SK-N-SH (cell line): ENCODE data around the gene TKTL1.
"Not testable (repeated sequence)": the region's sequence is repeated elsewhere in the genome, so short reads cannot be mapped to it uniquely, and the experiment has no call there.

ENCODE experiments used
- CHD2 ChIP-seq: fragments of 150-350 bp; IDR thresholded peaks from 2 replicates; pipeline ENCODE4 v1.6.1; 2018; ENCODE audit warnings: low read length; ENCODE audit not compliant: partially characterized antibody
- CTCF ChIP-seq: fragments of 200-600 bp; sonication (generic); IDR thresholded peaks from 2 replicates; pipeline ENCODE4 v1.6.1; 2017; ENCODE audit warnings: antibody characterized with exemption, mild to moderate bottlenecking, moderate library complexity
- JUND ChIP-seq: IDR thresholded peaks from 2 replicates; pipeline ENCODE4 v1.4.0; 2012
- TAF1 ChIP-seq: IDR thresholded peaks from 2 replicates; pipeline ENCODE4 v1.6.1; 2012; ENCODE audit warnings: low read depth, mild to moderate bottlenecking, low read length, moderate library complexity, borderline replicate concordance

GRCh38 chrX:154258711-154259110, 36.9 kb upstream of the TKTL1 start:
- TF ChIP-seq TAF1, CTCF, CHD2, JUND: not testable (repeated sequence)
